SK-N-SH (cell line): ENCODE results near the gene HNRNPC.

Source experiments
- RFX5 ChIP-seq: IDR thresholded peaks from 2 replicates; pipeline ENCODE4 v1.6.1; 2012; ENCODE audit warnings: mild to moderate bottlenecking, improper control_type of control experiment, low read length
- SIN3A ChIP-seq: IDR thresholded peaks from 2 replicates; pipeline ENCODE4 v1.6.1; 2012; ENCODE audit warnings: low read depth, mild to moderate bottlenecking, low read length, moderate library complexity, borderline replicate concordance
- ZBTB33 ChIP-seq: IDR thresholded peaks from 2 replicates; pipeline ENCODE4 v1.4.0; 2012; ENCODE audit warnings: low read depth, borderline replicate concordance

- TF ChIP-seq SIN3A (no peak), RFX5 (no peak), ZBTB33 (no peak)
These were observed 65.6 kb downstream of the HNRNPC start for GRCh38 chr14:21203470-21204166.
